Upper lobe of right lung (tissue), 1 donor: ENCODE results near the gene GPR15LG. TPM values are rescaled to one million over a fixed set of nuclear protein-coding genes. Genes with fewer than 3 reads are reported as not detected.
"Not testable (repeated sequence)": the region's sequence is repeated elsewhere in the genome, so short reads cannot be mapped to it uniquely, and the experiment has no call there.

ENCODE experiments used
- ATAC-seq: fragments of 200-7000 bp; cut with Tn5 transposase; one replicate; pipeline ENCODE4 v1.9.1; 2020; ENCODE audit warnings: mild to moderate bottlenecking, moderate library complexity
- DNase-seq: peaks from one replicate; pipeline ENCODE4 v3.0.0-alpha.2; 2020
- H3K27ac ChIP-seq: fragments of 200-600 bp; one replicate; pipeline ENCODE4 v1.8.0; 2022
- H3K27me3 ChIP-seq: fragments of 200-600 bp; one replicate; pipeline ENCODE4 v1.8.0; 2022; ENCODE audit warnings: mild to moderate bottlenecking
- H3K36me3 ChIP-seq: fragments of 200-600 bp; one replicate; pipeline ENCODE4 v1.8.0; 2022
- H3K4me1 ChIP-seq: fragments of 200-600 bp; one replicate; pipeline ENCODE4 v1.8.0; 2022
- H3K4me3 ChIP-seq: fragments of 200-600 bp; one replicate; pipeline ENCODE4 v1.8.0; 2022; ENCODE audit warnings: mild to moderate bottlenecking
- H3K9me3 ChIP-seq: fragments of 200-600 bp; one replicate; pipeline ENCODE4 v1.8.0; 2022
- intact Hi-C: fragments of 100-400 bp; cut with DNase I; formaldehyde crosslinking; loops from one replicate; pipeline ENCODE4 v1.11.0; 2022
- total RNA-seq: library from RNA; stranded (reverse); fragmentation: NEBNext Ultra II Directional; extraction: Animal tissue kit (Norgen Biotek cat#: 25700); gene quantifications from one replicate; pipeline ENCODE4 v1.2.1, GENCODE V29; 2021
- TF ChIP-seq, protein P1 (sequence below): fragments of 200-600 bp; IDR thresholded peaks from one replicate; pipeline ENCODE4 v1.8.0; 2022; ENCODE audit warnings: antibody characterized with exemption
- donor health status: DM: no; HTN: yes; CAD: no; lungs with severe emphysema.

The GPR15LG gene
- total RNA-seq, 1 donor from 2014 or later = not detected

DNA sequence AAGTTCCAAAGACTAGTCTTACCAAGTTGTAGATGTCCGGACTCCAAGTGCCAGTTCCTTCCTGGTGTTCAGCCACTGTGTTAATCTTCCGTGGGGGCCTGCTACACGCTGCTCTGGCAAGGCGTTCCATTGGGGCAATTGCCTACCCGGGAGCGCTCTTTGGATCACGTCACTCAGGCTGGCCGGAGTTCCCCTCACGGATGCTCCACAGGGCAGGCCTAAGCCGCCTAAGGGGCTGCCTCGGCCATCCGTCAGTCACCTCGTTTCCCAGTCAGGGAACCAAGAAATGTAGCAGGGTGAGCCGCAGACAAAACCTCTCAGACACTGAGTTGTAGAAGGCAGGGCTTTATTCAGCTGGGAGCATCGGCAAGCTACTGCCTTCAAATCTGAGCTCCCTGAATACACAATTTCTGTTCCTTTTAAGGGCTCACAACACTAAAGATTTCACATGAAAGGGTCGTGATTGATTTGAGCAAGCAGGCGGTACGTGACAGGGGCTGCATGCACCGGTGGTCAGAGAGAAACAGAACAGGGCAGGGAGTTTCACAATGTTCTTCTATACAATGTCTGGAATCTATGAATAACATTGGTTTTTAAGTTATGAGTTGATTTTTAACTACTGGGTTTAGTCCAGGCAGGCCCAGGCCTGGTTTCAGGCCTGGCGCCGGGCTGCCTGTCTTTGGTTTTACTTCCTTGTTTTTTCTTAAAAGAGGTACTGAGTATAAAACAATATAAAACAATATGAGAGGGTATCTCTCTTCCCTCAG is 1.7 kb upstream of the GPR15LG start:
- ATAC-seq, intact Hi-C loops, H3K27ac ChIP-seq, DNase-seq, H3K27me3 ChIP-seq, H3K4me1 ChIP-seq, H3K4me3 ChIP-seq, H3K36me3 ChIP-seq, H3K9me3 ChIP-seq: not testable (repeated sequence)

DNA sequence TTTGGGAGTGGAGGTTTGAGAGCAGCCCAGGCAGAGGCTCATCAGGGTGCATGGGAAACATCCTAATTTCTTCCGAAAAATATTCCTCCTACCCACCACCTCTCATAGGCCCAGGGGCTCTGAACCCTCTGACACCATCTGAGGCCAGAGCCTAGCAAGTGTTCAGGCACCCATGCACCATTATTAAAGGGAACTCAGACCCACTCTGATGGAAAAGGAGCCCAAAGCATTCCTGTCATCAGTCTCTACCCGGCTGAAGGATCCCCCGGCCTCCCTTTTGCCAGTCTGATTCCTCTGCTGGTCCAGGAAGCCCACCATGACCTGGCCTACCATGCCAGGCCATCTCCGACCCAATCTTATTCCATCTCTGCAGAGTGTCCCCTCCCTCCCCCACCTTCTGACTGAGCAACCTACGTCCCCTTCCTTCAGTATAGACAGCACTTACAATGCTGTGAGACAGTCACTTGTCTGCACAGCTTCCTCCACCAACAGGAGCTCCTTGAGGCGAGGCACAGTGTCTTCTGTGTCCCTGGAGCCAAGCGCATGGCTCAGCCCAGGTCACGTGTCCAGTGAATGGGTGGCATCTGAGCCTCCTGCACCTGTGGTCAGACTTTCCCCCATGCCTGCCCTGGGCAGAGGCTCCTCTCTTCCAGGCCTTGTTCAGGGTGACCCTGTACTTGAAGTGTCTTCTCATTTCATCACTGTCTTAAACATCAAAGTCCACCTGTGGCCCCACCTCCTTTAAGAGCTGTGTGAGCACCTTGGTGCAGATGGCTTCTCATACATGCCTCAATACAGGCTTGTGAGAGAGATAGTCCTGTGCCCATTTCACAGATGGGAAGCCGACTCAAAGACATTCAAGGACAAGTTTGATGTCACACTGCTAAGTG is 889 bp upstream of the GPR15LG start:
- H3K27ac ChIP-seq = no peak overlapping the region
- intact Hi-C loops = no loop called here
- TF ChIP-seq, protein P1, sequence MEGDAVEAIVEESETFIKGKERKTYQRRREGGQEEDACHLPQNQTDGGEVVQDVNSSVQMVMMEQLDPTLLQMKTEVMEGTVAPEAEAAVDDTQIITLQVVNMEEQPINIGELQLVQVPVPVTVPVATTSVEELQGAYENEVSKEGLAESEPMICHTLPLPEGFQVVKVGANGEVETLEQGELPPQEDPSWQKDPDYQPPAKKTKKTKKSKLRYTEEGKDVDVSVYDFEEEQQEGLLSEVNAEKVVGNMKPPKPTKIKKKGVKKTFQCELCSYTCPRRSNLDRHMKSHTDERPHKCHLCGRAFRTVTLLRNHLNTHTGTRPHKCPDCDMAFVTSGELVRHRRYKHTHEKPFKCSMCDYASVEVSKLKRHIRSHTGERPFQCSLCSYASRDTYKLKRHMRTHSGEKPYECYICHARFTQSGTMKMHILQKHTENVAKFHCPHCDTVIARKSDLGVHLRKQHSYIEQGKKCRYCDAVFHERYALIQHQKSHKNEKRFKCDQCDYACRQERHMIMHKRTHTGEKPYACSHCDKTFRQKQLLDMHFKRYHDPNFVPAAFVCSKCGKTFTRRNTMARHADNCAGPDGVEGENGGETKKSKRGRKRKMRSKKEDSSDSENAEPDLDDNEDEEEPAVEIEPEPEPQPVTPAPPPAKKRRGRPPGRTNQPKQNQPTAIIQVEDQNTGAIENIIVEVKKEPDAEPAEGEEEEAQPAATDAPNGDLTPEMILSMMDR = no peak
- H3K4me3 ChIP-seq = no peak overlapping the region
- ATAC-seq (no peak), DNase-seq (no peak)
- no peaks in the 10 kb centered on the region for H3K9me3 ChIP-seq
- no peaks in the 10 kb centered on the region for H3K27me3 ChIP-seq
- no peaks in the 10 kb centered on the region for H3K4me1 ChIP-seq
- H3K36me3 ChIP-seq = no peaks in the 10 kb centered on the region

DNA sequence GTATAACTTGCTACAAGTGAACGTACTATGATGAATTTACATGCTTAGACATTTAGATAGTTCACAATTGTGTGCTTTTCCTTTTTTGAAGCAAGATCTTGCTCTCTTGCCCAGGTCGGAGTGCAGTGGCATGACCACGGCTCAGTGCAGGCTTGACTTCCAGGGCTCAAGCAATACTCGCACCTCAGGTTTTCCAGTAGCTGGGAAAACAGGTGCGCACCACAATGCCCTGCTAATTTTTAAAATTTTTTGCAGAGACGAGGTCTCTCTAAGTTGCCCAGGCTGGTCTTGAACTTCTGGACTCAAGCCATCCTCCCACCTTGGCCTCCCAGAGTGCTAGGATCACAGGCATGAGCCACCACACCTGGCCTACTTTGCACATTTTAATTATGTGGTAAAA is 1.8 kb downstream of the GPR15LG start:
- ATAC-seq = no peak
- Histone ChIP-seq H3K4me1 (no peaks in the 10 kb centered on the region), H3K36me3 (no peaks in the 10 kb centered on the region), H3K27me3 (no peaks in the 10 kb centered on the region), H3K27ac (no peak overlapping the region), H3K4me3 (no peak overlapping the region), H3K9me3 (no peaks in the 10 kb centered on the region)
- DNase-seq = no peak
- intact Hi-C loops = no loop called here
- TF ChIP-seq, protein P1 = no peak

DNA sequence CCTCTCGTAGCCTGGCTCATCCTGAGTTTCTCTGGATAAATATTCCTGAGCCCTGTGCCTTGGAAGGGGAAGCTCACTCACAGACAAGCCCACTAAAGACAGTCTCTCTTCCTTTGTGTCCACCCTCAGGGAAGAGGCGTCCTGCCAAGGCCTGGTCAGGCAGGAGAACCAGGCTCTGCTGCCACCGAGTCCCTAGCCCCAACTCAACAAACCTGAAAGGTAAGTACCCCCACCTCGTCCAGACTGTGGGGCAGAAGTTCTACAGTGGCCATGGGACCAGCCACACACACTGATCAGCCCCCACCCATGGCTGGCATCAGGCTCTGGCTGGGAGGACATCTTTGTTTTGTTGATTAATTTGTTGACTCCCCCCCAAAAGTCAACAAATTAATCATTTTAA is 2.8 kb downstream of the GPR15LG start:
- ATAC-seq (no peak), DNase-seq (no peak)
- intact Hi-C loops = no loop called here
- Histone ChIP-seq H3K36me3 (no peaks in the 10 kb centered on the region), H3K9me3 (no peaks in the 10 kb centered on the region), H3K4me3 (no peak overlapping the region), H3K4me1 (no peaks in the 10 kb centered on the region), H3K27me3 (no peaks in the 10 kb centered on the region), H3K27ac (no peak overlapping the region)
- TF ChIP-seq, protein P1 = no peak

DNA sequence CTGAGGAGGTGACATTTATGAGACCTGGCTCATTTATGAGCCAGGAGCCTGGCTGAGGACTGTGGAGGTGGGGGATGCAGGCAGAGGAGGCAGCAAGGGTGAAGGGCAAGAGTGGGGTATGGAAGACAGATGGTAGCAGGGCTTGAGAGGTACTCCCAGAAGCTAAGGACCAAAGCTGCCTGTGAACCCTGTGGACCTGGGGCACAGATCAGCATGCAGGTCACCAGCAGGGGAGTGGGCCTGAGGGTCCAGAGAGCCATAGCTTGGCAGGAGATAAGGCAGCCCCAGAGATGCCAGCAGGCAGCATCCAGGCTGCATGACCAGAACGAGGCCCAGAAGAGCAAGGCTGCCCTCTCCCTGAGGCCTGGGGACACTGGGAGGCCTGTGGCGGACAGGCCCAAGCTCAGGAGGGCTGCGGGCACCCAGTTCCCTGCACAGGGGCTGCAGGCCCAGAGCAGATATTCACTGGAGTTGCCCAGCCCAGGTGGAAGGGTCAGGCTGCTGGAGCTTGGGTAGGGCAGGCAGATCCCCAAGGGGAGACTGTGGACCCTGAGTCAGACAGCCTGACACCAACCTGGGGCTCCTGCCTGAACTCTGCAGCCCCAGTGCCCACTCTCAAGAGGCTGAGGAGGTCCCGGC is 3.4 kb downstream of the GPR15LG start:
- TF ChIP-seq, protein P1 = no peak
- no peak overlapping the region for H3K4me3 ChIP-seq
- peak; percentile 6 for ATAC-seq
- no peak for DNase-seq
- H3K36me3 ChIP-seq = no peaks in the 10 kb centered on the region
- no peaks in the 10 kb centered on the region for H3K4me1 ChIP-seq
- intact Hi-C loops = no loop called here
- H3K27ac ChIP-seq = no peak overlapping the region
- H3K27me3 ChIP-seq = no peaks in the 10 kb centered on the region
- H3K9me3 ChIP-seq = no peaks in the 10 kb centered on the region
